ENCODE measurements around the gene VWA3B.
"Not testable (repeated sequence)": the region's sequence is repeated elsewhere in the genome, so short reads cannot be mapped to it uniquely, and the experiment has no call there.

Gene VWA3B

GRCh38 chr2:98253461-98254070, 166.6 kb downstream of the VWA3B start:
- no peak for DNase-seq

DNA sequence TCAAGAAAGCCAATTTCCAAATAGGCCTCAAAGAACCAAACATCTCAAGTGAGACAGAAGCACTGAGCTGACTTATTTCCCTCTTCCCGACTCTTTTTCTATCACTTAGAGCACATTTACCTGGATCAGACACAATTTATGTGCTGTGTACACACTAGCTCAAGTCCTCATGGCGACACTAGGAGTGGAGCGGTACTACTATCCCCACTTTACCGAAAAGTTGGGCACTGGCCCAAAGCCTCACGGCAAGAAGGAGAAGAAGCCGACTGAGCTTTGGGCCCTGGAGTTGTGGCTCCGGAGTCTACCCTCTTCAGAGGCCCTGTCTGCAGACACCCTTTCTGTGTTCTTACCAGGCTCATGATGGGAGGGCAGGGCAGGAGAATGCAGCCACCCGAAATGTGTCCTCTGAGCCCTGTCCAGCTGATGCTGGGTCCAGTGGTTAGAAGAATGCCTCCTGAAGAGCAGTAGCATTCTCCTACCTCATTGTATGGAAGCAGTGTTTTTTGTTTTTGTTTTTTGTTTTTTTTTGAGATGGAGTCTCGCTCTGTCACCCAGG, 167.6 kb downstream of the VWA3B start:
- DNase-seq, result no peak

DNA sequence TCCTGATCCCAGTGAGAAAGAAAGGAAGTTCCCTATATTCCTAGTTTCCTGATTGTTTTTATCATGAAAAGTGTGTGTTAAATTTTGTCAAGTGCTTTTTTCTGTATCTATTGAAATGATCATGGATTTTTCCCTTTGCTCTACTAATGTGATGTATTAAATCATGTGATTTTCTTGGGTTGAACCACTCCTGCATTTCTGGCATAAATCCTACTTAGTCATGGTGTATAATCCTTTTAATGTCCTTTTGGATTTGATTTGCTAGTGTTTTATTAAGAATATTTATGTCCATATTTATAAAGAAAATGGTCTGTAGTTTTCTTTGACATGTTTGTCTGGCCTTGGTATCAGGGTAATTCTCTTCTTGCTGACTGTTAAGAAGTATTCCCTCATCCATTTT, 171.9 kb downstream of the VWA3B start:
- no peak for DNase-seq

GRCh38 chr2:98263362-98263761, 176.4 kb downstream of the VWA3B start:
- no peak for DNase-seq

DNA sequence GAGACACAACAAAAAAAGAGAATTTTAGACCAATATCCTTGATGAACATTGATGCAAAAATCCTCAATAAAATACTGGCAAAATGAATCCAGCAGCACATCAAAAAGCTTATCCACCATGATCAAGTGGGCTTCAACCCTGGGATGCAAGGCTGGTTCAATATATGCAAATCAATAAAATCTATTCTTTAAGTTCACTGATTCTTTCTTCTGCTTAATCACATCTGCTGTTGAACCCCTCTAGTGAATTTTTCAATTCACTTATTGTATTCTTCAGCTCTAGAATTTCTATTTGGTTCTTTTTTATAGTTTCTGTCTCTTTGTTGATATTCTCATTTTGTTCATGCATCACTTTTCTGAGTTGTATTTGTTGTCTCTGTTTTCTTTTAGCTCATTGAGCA, 181.3 kb downstream of the VWA3B start:
- DNase-seq, result not testable (repeated sequence)

GRCh38 chr2:98269274-98269673, 182.3 kb downstream of the VWA3B start:
- peak; percentile 26 for DNase-seq

GRCh38 chr2:98269830-98270229, 182.9 kb downstream of the VWA3B start:
- DNase-seq, result no peak

GRCh38 chr2:98277162-98277859, 190.3 kb downstream of the VWA3B start:
- DNase-seq, result no peak

DNA sequence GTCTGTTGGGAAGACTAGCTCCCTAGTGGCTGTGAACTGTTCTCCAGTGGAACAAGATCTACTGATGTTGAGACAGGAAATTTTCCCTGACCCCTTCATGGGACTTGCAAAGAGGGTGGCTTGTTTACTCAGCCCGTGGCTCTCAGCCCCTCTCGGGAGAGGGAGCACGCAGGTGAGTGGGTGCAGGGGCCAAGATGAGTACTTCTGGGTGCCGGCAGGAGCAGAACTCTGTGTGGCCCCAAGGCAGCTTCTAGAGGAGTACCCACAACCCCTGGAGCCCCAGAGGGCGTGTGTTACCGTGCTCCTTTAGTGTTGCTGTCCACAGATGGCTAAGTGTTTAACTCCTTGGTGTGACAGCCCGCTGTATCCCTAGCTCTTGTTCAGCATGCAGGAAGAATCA, 191.1 kb downstream of the VWA3B start:
- DNase-seq, result no peak

- no peak for DNase-seq
These were observed 193.6 kb downstream of the VWA3B start for GRCh38 chr2:98280376-98281102.

- no peak for DNase-seq
These were observed 194.6 kb downstream of the VWA3B start for GRCh38 chr2:98281607-98282006.

DNA sequence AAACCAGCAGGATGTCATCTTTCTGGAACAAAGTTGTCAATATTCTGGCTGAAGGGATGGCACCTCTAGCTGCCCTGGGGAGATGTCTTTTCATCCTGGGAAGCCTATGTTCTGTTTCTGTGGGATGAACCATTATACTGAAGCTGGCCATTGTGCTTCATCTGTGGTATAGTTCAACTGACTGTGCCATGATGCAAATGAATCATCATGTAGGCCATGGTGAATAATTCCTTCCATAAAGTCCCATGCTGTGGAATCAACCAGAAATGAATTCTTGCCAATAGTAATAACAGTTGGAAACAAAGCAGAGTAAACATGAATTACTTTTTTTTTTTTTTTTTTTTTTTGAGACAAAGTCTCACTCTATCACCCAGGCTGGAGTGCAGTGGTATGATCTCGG, 195.1 kb downstream of the VWA3B start:
- no peak for DNase-seq

DNA sequence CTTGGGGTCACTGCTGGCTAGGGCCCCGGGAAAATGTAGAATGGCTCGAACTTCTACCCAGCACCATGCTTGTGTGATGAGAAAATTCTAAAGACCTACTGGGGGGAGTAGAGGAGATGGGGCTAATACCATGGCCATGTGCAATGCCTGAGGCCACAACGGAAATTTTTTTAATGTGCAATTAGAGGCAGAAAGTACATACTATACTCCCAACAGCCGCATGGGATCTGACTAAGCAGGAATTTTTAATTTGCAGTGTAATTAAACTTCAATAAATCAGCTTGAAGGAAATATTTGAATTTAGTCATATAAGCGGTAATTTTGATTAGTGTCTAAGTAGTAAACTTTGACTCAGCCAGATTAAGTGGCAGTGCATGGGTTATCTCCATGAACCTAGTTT, 206.1 kb downstream of the VWA3B start:
- DNase-seq, result no peak

- no peak for DNase-seq
These were observed 207.1 kb downstream of the VWA3B start for GRCh38 chr2:98293931-98294687.

DNA sequence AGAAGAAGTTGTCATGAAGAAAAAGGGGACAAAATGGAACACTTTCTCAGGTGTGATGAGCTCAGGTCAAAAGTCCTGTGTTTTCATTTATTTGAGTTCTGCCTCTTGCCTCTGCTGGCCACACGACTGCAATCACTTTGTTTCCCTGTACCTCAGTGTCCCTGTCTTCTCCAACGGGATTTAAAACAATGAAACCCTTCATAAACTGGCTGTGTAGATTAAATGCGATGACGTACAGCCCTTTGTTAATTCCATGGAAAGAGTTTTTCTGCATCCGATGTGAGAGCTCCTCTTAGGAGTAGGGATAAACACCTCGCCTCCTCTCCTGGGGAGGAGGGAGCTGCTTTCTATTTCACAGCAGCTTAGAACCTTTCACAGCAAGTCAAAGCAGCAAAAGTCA, 207.7 kb downstream of the VWA3B start:
- DNase-seq, result no peak

DNA sequence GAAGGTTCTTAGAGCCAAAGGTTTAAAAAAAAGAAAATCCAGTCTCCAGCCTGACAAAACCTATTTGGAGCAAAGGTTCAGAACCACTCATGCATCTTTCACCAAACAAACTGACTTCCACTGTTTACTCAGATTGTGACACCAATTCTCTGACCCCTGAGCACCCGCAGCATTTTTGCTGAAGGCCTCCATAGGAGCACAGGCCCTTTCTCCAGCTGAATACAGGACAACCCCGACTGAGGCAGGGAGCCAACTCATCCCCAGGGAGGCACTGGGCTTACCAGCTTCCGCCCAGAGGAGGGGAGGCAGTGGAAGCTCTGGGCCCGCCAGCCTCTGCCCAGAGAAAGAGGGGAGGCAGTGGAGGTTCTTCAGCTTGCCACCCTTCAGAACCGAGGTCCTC, 208.3 kb downstream of the VWA3B start:
- DNase-seq, result no peak

DNA sequence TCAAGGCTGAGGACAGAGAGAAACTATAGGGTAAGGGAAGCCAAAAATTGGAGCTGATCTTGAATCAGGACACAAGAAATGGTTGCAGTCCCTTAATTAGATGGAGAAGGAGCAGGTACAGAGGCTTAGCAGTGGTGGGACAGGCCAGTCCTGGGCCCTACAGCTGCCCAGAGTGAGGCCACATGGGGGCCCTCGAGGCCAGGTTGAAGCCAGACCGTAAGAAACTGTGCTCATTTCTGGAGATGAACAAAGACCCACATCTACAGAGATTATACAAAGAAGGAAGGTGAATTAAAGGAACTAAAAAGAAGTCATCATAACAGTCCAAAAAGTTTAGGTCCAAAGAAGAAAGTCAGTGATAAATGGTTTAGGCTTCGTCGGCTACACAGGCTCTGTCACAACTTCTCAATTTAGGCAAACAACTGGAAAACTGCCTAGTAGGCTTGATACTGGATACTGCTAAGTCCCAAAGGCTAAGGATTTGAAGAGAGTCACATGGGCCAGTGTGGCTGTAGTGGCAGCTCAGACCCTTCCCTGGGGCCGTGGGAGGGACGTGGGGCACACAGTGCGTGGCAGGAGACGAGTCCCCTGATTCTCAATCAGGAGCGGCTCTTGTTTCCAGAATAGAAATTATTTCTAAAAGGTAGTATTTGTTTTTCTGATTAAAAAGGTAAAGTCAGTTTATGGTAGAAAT, 208.9 kb downstream of the VWA3B start:
- DNase-seq, result no peak

GRCh38 chr2:98296440-98296839, 209.5 kb downstream of the VWA3B start:
- DNase-seq, result no peak

DNA sequence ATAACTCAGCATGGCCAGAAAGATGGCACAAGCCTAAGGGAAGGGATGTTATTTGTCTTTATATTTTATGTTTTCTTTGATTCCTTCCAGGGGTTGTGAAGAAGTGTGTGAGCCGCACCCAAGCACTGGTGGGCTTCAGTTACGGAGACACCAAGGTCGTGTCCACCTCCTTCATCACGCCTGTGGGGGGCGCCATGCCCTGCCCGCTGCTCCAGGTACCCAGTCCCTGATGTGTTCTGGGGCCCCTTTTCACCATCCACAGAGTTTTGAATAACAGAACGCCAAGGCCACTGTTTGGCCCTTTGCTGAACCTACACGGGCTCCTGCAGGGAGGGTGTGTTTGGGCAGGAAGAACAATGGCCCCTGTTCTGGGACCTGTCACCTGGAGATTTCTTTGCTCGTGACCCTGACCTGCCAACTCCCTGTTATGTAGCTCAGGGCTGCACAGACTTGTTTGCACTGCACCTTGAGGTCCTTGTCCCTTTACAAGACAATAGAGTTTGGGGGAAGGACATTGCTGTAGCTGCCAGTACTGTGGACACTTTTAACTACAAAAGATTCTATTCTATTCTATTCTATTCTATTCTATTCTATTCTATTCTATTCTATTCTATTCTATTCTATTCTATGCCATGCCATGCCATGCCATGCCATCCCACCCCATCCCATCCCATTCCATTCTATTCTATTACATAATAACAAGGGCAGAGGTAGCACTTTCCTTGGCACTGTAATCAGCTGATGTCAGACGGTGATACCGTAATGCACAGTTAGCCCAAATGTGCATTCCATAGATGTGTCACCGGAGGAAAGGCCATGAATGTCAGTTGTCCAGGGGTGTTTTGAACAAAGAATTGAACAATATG, 211.1 kb downstream of the VWA3B start:
- no peak for DNase-seq

- no peak for DNase-seq
These were observed 211.8 kb downstream of the VWA3B start for GRCh38 chr2:98298683-98299164.

- DNase-seq, result no peak
These were observed 212.4 kb downstream of the VWA3B start for GRCh38 chr2:98299211-98299905.

All from 8988T (cell line).